HTR-8/SVneo (cell line): ENCODE results near the gene RAPGEF3.
A peak's percentile ranks its signal among the peaks of the same experiment; 100 is the strongest.

Experiments used
- DNase-seq: peaks from one replicate; pipeline ENCODE4 v3.0.0; 2011; ENCODE audit warnings: low spot score, mixed read lengths; ENCODE audit not compliant: insufficient read length
- FAIRE-seq: peaks from 2 replicates; lab custom pipeline; 2011; peaks lifted over from hg19 to GRCh38; lab: Jason Lieb, UNC

The RAPGEF3 gene, protein sequence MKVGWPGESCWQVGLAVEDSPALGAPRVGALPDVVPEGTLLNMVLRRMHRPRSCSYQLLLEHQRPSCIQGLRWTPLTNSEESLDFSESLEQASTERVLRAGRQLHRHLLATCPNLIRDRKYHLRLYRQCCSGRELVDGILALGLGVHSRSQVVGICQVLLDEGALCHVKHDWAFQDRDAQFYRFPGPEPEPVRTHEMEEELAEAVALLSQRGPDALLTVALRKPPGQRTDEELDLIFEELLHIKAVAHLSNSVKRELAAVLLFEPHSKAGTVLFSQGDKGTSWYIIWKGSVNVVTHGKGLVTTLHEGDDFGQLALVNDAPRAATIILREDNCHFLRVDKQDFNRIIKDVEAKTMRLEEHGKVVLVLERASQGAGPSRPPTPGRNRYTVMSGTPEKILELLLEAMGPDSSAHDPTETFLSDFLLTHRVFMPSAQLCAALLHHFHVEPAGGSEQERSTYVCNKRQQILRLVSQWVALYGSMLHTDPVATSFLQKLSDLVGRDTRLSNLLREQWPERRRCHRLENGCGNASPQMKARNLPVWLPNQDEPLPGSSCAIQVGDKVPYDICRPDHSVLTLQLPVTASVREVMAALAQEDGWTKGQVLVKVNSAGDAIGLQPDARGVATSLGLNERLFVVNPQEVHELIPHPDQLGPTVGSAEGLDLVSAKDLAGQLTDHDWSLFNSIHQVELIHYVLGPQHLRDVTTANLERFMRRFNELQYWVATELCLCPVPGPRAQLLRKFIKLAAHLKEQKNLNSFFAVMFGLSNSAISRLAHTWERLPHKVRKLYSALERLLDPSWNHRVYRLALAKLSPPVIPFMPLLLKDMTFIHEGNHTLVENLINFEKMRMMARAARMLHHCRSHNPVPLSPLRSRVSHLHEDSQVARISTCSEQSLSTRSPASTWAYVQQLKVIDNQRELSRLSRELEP

DNA sequence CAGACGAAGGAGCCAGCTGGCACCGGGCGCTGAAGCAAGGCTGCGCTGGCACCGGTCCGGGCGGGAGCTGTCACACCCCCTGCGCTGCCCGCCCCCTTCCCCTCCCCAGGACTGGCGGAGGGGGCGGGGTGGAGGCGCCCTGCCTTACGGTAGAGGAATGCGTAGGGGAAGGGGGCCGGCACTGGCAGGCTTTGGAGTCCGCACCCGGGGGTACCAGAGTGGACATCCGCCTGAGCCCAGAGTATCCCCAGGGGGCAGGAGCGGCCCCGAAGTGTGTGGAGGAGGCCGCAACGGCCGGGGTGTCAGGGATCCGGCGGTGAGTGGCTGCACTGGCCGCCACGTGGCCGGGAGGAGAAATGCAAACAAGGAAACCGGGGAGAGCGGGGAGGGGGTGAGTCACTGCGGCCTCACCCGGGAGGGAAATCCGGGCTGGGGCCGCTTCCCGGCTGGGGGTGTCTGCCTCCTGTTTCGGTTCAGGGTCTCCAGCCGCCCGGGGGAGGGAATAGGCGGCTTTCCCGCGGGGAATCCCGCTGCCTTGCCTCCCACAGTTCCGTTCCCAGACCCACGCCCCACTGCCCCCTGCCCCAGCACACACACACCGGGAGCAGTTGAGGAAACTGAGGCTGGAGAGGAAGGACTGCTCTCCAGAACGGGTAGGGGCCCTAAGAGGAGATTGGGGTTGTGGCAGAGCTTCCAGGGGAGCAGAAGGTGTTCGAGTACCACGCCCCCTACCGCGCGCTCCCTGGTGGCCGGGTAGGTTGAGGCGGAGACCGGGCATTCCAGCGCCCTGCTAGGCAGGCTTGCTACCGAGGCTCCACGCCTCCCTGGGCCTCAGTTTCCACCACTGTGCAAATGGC lies at the start of gene RAPGEF3:
Gene RAPGEF3 (minus strand): TSS at position 47 of the 857 bp plus-strand sequence. CDS start 324 bp downstream, outside the sequence.
- peak; percentile 42 for FAIRE-seq
- peak; percentile 85 for DNase-seq

DNA sequence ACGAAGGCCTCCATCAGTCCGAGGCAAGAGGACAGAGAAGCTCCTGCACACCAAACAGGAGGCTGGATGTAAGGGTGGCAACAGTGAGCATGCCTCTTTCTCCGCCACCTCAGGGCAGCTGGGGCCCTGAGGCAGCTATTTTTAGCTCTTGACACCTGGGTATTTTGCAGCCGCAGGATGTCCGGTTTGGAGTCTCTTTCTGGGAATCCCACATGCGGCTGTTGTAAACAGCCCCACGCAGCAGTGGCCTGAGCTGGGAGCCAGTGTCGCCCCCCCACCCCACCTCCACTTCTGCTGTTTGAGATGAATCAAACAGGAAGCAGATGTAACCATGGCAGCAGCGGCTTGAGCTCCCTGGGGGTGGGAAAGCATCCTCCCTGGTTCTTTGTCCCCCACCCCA lies 49.4 kb upstream of the RAPGEF3 start:
- no peak for DNase-seq
- FAIRE-seq = no peak

DNA sequence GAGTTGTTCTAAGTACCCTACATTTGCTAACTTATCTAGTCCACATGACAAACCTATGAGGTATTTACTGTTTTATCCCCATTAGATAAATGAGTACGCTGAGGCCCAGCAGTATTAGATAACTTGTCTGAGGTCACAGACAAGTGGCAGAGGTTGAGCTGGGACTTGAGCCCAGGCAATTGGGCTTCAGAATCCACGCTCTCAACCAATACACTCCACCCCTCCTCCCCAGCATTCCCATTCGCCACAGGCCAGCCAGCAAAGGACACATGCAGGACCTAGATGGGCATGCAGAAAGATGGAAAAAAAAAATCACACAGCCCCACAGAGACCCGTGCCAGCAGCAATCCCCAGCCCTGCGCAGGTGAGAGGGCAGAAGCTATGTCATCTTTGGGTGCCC lies 48.7 kb upstream of the RAPGEF3 start:
- no peak for DNase-seq
- no peak for FAIRE-seq

GRCh38 chr12:47805417-47805816 lies 46.7 kb upstream of the RAPGEF3 start:
- FAIRE-seq = no peak
- no peak for DNase-seq

DNA sequence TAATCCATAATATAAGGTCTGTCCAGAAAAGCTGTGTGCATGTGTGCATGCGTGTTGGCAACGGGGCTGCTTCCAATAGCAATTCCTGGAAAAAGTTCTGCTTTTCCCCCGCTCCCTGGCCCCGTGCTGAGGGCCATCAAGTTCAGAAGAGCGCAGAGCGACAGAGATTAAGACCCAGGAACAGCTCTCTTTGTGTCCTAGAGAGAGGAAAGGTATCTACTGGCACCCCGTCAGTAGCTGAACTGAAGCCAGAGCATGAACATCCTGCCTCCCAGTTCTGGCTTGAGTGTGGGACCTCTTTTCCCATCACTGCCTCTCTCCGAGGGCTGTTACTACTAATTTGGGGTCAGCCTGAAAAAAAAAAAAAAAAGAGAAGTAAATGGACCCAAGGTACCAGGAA lies 45.5 kb upstream of the RAPGEF3 start:
- DNase-seq (no peak), FAIRE-seq (no peak)

- FAIRE-seq (no peak), DNase-seq (no peak)
Measured at GRCh38 chr12:47803191-47803875, 44.7 kb upstream of the RAPGEF3 start.

DNA sequence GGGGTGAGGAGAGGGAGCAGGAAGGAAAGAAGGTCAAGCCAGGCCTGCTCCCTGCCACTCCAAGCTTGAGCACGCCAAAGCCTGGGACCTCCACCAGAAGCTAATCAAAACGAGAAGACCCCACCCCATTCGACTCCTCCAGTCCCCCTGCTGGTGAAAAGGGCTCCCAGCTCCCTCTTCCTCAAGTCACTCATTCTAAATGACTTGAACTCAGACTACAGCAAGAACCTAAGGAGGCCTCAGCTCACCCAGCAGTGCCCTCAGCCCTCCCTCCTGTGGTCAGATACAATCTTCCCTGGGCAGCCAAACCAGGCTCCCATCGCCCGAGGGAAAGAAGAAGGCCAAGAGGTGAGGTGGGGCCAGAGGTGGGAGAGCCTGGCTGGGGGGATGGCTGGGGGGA lies 43.6 kb upstream of the RAPGEF3 start:
- FAIRE-seq (no peak), DNase-seq (no peak)

DNA sequence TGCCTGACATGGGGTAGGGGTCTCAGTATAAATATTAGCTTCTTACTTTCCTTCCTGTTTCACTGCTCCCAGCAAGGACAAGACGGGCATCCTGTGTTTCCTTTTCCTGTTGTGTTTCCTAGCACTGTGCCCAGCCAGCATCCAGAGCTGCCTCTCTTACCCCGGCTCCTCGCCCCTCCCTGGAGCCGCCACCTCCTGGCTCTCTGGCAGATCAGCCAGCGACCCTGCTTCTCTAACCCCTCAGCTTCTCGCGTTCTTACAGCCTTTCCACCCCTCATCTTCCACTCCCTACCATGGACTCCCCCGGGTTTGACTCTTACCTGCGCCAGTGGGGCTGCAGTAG lies 43.2 kb upstream of the RAPGEF3 start:
- FAIRE-seq = no peak
- DNase-seq = no peak

- DNase-seq = no peak
- FAIRE-seq = peak; percentile 46
Measured at GRCh38 chr12:47801170-47801903, 42.7 kb upstream of the RAPGEF3 start.

GRCh38 chr12:47800582-47800981 lies 41.9 kb upstream of the RAPGEF3 start:
- FAIRE-seq = no peak
- no peak for DNase-seq

GRCh38 chr12:47799357-47799955 lies 40.8 kb upstream of the RAPGEF3 start:
- DNase-seq (no peak), FAIRE-seq (no peak)

GRCh38 chr12:47798382-47798948 lies 39.8 kb upstream of the RAPGEF3 start:
- FAIRE-seq = no peak
- no peak for DNase-seq

GRCh38 chr12:47797441-47797840 lies 38.8 kb upstream of the RAPGEF3 start:
- no peak for FAIRE-seq
- DNase-seq = no peak

DNA sequence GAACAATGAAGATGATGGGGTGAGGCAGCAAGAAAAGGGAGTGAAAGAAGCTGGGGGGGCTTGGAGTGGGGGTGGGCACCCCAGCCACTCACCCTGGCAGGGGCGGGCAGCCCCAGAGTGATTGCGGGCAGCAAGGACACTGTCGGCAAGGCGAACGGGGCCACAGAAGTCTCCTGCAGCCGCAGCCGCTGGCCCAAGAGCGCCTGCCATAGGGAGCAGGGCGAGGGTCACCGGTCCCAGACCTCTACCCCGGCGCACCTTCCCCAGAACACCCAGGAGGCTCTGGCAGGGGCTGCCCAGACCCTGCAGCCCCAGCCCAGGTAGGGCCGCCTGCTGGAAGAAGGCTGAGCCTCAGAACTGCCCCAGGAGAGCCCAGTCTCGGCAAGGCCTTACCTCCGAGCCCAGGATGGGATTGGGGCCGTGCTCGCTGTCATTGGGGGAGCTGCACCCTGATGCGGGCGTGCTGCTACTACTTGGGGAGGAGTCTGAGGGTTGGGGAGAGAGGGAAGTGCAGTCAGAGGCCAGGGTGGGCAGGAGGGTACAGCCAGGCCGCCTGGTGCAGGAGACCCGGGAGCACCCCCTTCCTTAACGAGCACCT lies 37.2 kb upstream of the RAPGEF3 start:
- FAIRE-seq (no peak), DNase-seq (no peak)

DNA sequence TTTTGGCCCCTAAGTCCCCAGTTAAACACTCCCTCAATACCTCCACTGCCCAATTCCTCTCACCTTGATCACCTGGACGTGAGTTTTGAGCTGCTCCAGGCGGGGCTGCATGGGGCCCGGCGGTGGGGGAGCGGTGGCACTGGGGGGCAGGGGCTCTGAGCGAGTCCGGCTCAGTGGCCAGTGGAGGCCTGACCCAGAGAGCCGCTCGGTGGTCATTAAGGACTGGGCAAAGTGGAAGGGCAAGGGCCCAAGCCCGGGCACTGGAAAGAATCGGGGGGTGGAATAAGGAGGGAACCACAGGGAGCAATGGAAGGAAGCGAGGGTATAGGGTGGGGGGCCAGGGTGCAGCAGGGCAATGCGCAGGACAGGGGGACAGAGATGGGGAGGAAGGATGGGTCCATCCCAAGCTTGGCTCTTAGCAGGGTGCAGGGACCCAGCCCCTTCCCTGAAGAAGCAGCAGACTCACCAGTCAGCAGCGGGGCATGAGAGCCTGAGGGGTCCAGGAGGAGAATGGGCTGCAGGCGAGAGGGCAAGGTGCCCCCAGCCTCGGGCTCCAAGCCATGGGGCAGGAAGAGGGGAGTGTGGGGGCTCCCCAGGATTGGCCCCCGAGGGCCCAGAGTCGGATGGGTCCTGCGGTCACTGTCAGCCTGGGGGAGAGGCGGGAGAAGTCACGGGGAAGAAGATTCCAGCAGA lies 36.6 kb upstream of the RAPGEF3 start:
- no peak for FAIRE-seq
- no peak for DNase-seq

DNA sequence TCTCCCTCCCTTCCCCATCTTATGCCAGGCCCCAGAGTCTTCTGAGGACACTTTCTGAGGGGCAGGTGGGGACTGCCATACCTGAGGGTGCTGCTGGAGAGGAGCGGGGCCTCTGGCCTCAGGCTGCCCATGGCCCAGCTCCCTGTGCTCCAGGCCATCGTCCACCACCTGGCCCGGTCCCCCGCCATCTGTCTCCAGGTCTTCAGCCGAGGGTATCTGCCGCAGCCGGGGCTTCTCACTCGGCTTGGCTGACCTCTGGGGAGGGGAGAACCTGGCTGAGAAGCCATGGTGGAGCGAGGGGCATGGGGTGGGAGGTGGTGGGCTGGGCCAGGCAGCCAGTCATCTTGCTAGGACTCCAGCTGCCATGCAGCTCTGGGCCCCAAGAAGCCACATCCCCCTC lies 36.0 kb upstream of the RAPGEF3 start:
- DNase-seq (no peak), FAIRE-seq (no peak)

DNA sequence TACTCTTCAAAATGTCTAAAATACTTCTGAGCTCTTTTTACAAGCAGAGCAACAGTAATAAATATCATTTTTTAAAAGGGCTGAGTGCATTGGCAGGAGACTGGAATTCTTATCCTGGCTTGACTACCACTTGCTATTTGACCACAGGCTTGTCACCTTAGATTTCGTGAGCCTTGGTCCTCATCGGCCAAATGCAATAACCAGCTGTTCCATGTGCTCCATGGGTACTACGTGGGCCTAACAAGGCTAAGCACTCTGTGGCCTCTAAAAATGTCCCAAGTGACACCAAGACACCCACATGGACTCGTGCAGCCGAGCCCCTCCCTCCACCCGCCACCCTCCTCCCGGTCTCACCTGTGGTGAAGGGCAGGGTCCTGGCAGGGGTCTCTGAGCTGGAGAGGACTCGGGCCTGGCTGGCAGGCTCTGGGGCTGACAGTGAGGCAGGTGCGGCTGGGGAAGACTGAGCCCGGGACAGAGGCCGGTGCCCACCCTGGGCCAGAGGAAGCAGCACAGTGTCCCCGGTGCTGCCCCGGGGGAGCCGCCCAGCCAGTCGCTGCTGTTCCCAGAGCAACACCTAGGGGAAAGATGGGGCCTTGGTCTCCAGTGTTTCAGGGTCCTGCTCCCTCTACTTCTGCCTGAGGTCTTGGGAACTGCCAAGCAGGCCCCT lies 34.5 kb upstream of the RAPGEF3 start:
- DNase-seq (no peak), FAIRE-seq (no peak)
